K562 (cell line): Measurements from ENCODE around the gene EGR2. TPM values are rescaled to one million over a fixed set of nuclear protein-coding genes. Genes with fewer than 3 reads are reported as not detected.
A peak's percentile ranks its signal among the peaks of the same experiment; 100 is the strongest.

Experiments
- HEY1 ChIP-seq: fragments of 250-450 bp; sonication (Bioruptor Pico); IDR thresholded peaks from 2 replicates; pipeline ENCODE4 v1.5.0; 2020; ENCODE audit warnings: mild to moderate bottlenecking, moderate library complexity, borderline replicate concordance
- LARP7 ChIP-seq: fragments of 450-650 bp; IDR thresholded peaks from 2 replicates; pipeline ENCODE4 v1.6.1; 2016
- NRF1 ChIP-seq, 2 experiments: fragments of 450-650 bp; IDR thresholded peaks in 1 of 2; conservative IDR thresholded peaks in 1 of 2; 2 replicates each; pipeline ENCODE4 v1.6.1; 2014; ENCODE audit warnings: mild to moderate bottlenecking in 2 of 2
- PHF21A ChIP-seq: fragments of 450-650 bp; IDR thresholded peaks from 2 replicates; pipeline ENCODE4 v1.6.1; 2017; ENCODE audit warnings: low read depth, borderline replicate concordance
- RCOR1 ChIP-seq, 2 experiments: IDR thresholded peaks; 2 replicates each; pipeline ENCODE4 v1.6.1; 2012; ENCODE audit warnings: low read depth in 2 of 2, low read length in 2 of 2, borderline replicate concordance in 1 of 2, improper control_type of control experiment in 1 of 2
- SPI1 ChIP-seq: IDR thresholded peaks from 2 replicates; pipeline ENCODE4 v1.6.1; 2011; ENCODE audit warnings: low read depth, low read length, control low read depth, borderline replicate concordance
- STAT5A ChIP-seq: IDR thresholded peaks from 2 replicates; pipeline ENCODE4 v1.6.1; 2012; ENCODE audit warnings: low read length, inconsistent platforms, borderline replicate concordance
- TAF9B ChIP-seq: fragments of 450-650 bp; IDR thresholded peaks from 2 replicates; pipeline ENCODE4 v1.6.1; 2018; ENCODE audit warnings: mild to moderate bottlenecking; ENCODE audit not compliant: partially characterized antibody
- TGIF2 ChIP-seq: sonication (generic); formaldehyde crosslinking; IDR thresholded peaks from 2 replicates; pipeline ENCODE4 v1.8.1; 2022; ENCODE audit warnings: mild to moderate bottlenecking, missing genetic modification reagents, moderate library complexity
- YBX1 ChIP-seq: fragments of 450-650 bp; IDR thresholded peaks from 2 replicates; pipeline ENCODE4 v1.7.1; 2016; ENCODE audit warnings: mild to moderate bottlenecking
- ZNF165 ChIP-seq: fragments of 250-450 bp; sonication (Bioruptor Pico); IDR thresholded peaks from 2 replicates; pipeline ENCODE4 v1.4.0; 2020; ENCODE audit warnings: borderline replicate concordance
- polyA plus RNA-seq, 8 experiments: library from polyadenylated mRNA; depleted of rRNA in 4 of 8; stranded (reverse) in 5 of 8; unstranded in 3 of 8; fragments of >200 nt; fragmentation: Nextera tagmentation in 2 of 8; fragmentation: Illumina TruSeq in 1 of 8; extraction: Ambion mirVana in 2 of 8; extraction: Trizol in 1 of 8; gene quantifications; 2 replicates each; pipeline versions ENCODE4 v1.2.1 to v1.2.3, GENCODE V29; 2011 to 2014; ENCODE audit warnings: inconsistent platforms in 1 of 8, missing spikeins in 1 of 8
- total RNA-seq, 7 experiments: library from RNA; depleted of rRNA in 6 of 7; stranded (reverse); fragments of >200 nt in 6 of 7; fragmentation: Illumina TruSeq in 2 of 7; extraction: Trizol in 2 of 7; gene quantifications; 2 replicates each; pipeline versions ENCODE4 v1.2.1 to v1.2.3, GENCODE V29; 2011 to 2021; ENCODE audit warnings: low replicate concordance in 1 of 7
- TF ChIP-seq, protein P1 (sequence below): fragments of 450-650 bp; IDR thresholded peaks from 2 replicates; pipeline ENCODE4 v1.6.1; 2017; ENCODE audit warnings: antibody characterized with exemption
- TF ChIP-seq, protein P2 (sequence below): fragments of 450-650 bp; IDR thresholded peaks from 2 replicates; pipeline ENCODE4 v1.6.1; 2016; ENCODE audit warnings: low read depth
- TF ChIP-seq, protein P3 (sequence below): IDR thresholded peaks from 2 replicates; pipeline ENCODE4 v1.6.1; 2014; ENCODE audit warnings: antibody characterized with exemption
- TF ChIP-seq, protein P4 (sequence below): fragments of 450-650 bp; formaldehyde crosslinking; IDR thresholded peaks from 2 replicates; pipeline ENCODE4 v1.4.0; 2020; ENCODE audit warnings: mild to moderate bottlenecking, moderate library complexity

The EGR2 gene
- total and polyA plus RNA-seq, 9 of the 15 experiments (the other 6 are each of a cell fraction or from before 2014, with no cell fraction given) = 0.08 to 0.18 (median 0.12) TPM; not detected in 4

DNA sequence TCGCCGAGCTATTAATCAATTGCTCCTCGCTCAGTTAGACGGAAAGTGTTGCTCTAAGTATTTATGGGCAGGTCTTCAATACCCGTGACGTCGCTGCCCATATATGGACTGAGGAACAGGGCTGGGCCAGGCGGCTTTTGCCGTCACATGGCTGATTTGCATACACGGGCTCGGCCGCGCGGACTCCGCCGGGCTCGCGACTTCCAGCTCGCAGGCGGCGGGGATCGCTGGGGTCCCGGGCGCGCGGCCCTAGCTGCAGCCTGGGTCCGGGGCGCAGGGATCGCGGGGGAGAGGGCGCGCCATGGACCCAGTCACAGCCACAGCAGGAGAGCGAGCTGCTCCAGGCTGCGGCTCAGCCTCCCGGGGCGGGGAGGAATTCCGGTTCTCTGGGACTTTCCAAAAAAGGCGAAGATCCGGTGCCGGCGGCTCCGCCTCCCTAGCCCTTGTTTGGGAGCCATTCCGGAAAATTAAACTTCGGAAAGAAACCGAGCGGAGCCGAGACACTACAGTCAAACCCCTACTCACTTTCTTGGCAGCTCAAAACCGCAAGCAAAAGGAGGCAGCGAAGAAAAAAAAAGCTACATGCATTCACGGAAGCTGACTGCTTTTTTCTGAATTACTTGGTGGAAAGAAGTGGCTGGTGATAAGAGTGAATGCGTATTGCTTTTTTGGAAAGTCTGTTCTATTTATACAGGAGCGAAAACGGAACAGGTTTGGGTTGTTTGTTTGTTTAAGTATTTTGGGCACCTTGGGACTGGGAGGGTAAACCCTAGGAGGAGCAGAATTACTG lies at the start of gene EGR2 (continued):
- TF ChIP-seq, protein P1, sequence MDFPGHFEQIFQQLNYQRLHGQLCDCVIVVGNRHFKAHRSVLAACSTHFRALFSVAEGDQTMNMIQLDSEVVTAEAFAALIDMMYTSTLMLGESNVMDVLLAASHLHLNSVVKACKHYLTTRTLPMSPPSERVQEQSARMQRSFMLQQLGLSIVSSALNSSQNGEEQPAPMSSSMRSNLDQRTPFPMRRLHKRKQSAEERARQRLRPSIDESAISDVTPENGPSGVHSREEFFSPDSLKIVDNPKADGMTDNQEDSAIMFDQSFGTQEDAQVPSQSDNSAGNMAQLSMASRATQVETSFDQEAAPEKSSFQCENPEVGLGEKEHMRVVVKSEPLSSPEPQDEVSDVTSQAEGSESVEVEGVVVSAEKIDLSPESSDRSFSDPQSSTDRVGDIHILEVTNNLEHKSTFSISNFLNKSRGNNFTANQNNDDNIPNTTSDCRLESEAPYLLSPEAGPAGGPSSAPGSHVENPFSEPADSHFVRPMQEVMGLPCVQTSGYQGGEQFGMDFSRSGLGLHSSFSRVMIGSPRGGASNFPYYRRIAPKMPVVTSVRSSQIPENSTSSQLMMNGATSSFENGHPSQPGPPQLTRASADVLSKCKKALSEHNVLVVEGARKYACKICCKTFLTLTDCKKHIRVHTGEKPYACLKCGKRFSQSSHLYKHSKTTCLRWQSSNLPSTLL = no peak
- TF ChIP-seq RCOR1 (IDR thresholded peaks at IDR 0.05; ENCODE audit: borderline replicate concordance in 1 of 2, low read depth in 2 of 2, low read length in 2 of 2) (no peak), HEY1 (0 out of 2 replicates have a peak, but pooled peaks have one; percentile 25), ZNF165 (CRISPR knock-in tag) (no peak), NRF1 (conservative IDR thresholded peaks at IDR 0.05 in 1 of 2, IDR thresholded peaks at IDR 0.05 in 1 of 2) (peak; percentile 65 to 74), SPI1 (peak; percentile 39; the same call in 1 of the 2 replicates), LARP7 (no peak), YBX1 (no peak), TAF9B (no peak), TGIF2 (no peak), PHF21A (no peak), STAT5A (no peak)
- TF ChIP-seq, protein P2, sequence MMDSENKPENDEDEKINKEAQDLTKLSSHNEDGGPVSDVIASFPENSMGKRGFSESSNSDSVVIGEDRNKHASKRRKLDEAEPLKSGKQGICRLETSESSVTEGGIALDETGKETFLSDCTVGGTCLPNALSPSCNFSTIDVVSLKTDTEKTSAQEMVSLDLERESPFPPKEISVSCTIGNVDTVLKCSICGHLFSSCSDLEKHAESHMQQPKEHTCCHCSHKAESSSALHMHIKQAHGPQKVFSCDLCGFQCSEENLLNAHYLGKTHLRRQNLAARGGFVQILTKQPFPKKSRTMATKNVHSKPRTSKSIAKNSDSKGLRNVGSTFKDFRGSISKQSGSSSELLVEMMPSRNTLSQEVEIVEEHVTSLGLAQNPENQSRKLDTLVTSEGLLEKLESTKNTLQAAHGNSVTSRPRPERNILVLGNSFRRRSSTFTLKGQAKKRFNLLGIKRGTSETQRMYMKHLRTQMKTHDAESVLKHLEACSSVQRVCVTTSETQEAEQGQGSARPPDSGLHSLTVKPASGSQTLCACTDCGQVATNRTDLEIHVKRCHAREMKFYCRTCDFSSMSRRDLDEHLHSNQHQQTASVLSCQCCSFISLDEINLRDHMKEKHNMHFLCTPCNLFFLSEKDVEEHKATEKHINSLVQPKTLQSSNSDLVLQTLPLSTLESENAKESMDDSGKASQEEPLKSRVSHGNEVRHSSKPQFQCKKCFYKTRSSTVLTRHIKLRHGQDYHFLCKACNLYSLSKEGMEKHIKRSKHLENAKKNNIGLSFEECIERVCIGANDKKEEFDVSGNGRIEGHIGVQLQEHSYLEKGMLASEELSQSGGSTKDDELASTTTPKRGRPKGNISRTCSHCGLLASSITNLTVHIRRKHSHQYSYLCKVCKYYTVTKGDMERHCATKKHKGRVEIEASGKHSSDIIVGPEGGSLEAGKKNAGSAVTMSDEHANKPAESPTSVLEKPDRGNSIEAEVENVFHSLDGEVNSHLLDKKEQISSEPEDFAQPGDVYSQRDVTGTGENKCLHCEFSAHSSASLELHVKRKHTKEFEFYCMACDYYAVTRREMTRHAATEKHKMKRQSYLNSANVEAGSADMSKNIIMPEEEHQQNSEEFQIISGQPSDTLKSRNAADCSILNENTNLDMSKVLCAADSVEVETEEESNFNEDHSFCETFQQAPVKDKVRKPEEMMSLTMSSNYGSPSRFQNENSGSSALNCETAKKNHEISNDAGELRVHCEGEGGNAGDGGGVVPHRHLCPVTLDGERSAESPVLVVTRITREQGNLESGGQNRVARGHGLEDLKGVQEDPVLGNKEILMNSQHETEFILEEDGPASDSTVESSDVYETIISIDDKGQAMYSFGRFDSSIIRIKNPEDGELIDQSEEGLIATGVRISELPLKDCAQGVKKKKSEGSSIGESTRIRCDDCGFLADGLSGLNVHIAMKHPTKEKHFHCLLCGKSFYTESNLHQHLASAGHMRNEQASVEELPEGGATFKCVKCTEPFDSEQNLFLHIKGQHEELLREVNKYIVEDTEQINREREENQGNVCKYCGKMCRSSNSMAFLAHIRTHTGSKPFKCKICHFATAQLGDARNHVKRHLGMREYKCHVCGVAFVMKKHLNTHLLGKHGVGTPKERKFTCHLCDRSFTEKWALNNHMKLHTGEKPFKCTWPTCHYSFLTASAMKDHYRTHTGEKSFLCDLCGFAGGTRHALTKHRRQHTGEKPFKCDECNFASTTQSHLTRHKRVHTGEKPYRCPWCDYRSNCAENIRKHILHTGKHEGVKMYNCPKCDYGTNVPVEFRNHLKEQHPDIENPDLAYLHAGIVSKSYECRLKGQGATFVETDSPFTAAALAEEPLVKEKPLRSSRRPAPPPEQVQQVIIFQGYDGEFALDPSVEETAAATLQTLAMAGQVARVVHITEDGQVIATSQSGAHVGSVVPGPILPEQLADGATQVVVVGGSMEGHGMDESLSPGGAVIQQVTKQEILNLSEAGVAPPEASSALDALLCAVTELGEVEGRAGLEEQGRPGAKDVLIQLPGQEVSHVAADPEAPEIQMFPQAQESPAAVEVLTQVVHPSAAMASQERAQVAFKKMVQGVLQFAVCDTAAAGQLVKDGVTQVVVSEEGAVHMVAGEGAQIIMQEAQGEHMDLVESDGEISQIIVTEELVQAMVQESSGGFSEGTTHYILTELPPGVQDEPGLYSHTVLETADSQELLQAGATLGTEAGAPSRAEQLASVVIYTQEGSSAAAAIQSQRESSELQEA = no peak
- TF ChIP-seq, protein P3, sequence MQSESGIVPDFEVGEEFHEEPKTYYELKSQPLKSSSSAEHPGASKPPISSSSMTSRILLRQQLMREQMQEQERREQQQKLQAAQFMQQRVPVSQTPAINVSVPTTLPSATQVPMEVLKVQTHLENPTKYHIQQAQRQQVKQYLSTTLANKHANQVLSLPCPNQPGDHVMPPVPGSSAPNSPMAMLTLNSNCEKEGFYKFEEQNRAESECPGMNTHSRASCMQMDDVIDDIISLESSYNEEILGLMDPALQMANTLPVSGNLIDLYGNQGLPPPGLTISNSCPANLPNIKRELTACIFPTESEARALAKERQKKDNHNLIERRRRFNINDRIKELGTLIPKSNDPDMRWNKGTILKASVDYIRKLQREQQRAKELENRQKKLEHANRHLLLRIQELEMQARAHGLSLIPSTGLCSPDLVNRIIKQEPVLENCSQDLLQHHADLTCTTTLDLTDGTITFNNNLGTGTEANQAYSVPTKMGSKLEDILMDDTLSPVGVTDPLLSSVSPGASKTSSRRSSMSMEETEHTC = 0 out of 2 replicates have a peak, but pooled peaks have one; percentile 19
- TF ChIP-seq, protein P4, sequence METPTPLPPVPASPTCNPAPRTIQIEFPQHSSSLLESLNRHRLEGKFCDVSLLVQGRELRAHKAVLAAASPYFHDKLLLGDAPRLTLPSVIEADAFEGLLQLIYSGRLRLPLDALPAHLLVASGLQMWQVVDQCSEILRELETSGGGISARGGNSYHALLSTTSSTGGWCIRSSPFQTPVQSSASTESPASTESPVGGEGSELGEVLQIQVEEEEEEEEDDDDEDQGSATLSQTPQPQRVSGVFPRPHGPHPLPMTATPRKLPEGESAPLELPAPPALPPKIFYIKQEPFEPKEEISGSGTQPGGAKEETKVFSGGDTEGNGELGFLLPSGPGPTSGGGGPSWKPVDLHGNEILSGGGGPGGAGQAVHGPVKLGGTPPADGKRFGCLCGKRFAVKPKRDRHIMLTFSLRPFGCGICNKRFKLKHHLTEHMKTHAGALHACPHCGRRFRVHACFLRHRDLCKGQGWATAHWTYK (CRISPR knock-in tag) = no peak
